Astrocyte of the spinal cord (primary cell): ENCODE data around the gene CAMK2N1.
A peak's percentile ranks its signal among the peaks of the same experiment; 100 is the strongest.

Source experiments
- DNase-seq: peaks from one replicate; pipeline ENCODE4 v3.0.0; 2011; ENCODE audit warnings: low read depth, low spot score
- H3K4me3 ChIP-seq: 2 replicates; pipeline ENCODE4 v1.5.1; 2011; ENCODE audit warnings: low read depth, mild to moderate bottlenecking, low read length, moderate library complexity
- CTCF ChIP-seq: IDR thresholded peaks from 2 replicates; pipeline ENCODE4 v1.5.1; 2012; ENCODE audit warnings: low read depth, mild to moderate bottlenecking, low read length, inconsistent platforms
- in situ Hi-C: cut with HindIII; loops from 2 replicates; pipeline ENCODE4 v1.10.0; 2017; ENCODE audit warnings: low sequenced_read_pairs

Gene CAMK2N1

GRCh38 chr1:20478057-20478635, 7.9 kb downstream of the CAMK2N1 start:
- TF ChIP-seq CTCF = no peak
- no peak overlapping the region for H3K4me3 ChIP-seq
- DNase-seq = no peak
- in situ Hi-C loops = no loop called here

- in situ Hi-C loops = no loop called here
- H3K4me3 ChIP-seq = no peak overlapping the region
- TF ChIP-seq CTCF = no peak
- DNase-seq = peak; percentile 60
Measured at GRCh38 chr1:20477348-20478056, 8.5 kb downstream of the CAMK2N1 start.

- no peak overlapping the region for H3K4me3 ChIP-seq
- in situ Hi-C loops = no loop called here
- TF ChIP-seq CTCF = no peak
- no peak for DNase-seq
Measured at GRCh38 chr1:20476265-20477038, 9.6 kb downstream of the CAMK2N1 start.

GRCh38 chr1:20474996-20475395, 11.0 kb downstream of the CAMK2N1 start:
- in situ Hi-C loops = no loop called here
- no peak overlapping the region for H3K4me3 ChIP-seq
- no peak for TF ChIP-seq CTCF
- no peak for DNase-seq

GRCh38 chr1:20474333-20474975, 11.6 kb downstream of the CAMK2N1 start:
- in situ Hi-C loops = no loop called here

More at GRCh38 chr1:20474333-20474975, 11.6 kb downstream of the CAMK2N1 start:
- no peak for TF ChIP-seq CTCF
- no peak overlapping the region for H3K4me3 ChIP-seq
- no peak for DNase-seq
